ENCODE results near the gene DESI2. TPM values are rescaled to one million over a fixed set of nuclear protein-coding genes. Genes with fewer than 3 reads are reported as not detected.
A peak's percentile ranks its signal among the peaks of the same experiment; 100 is the strongest.

DESI2 gene
- total RNA-seq, 4 donors from 2014 or later: 16.7 to 109 (median 37.7) TPM

GRCh38 chr1:244653439-244654107 lies 647 bp downstream of the DESI2 start:
- Histone ChIP-seq H3K27ac (peak overlapping the region; percentile 96), H3K36me3 (no peaks in the 10 kb centered on the region), H3K9me3 (no peaks in the 10 kb centered on the region), H3K4me1 (peaks cover 0 to 3% of the 10 kb centered on the region in 2 donors), H3K27me3 (no peaks in the 10 kb centered on the region), H3K4me3 (peak overlapping the region; percentile 69 to 96)
- no peak for DNase-seq
- intact Hi-C loops (cut with DNase I; ENCODE audit: low total_unique reads): no loop called here
- TF ChIP-seq POLR2A (IDR thresholded peaks at IDR 0.05): no peak
- TF ChIP-seq, protein P1, sequence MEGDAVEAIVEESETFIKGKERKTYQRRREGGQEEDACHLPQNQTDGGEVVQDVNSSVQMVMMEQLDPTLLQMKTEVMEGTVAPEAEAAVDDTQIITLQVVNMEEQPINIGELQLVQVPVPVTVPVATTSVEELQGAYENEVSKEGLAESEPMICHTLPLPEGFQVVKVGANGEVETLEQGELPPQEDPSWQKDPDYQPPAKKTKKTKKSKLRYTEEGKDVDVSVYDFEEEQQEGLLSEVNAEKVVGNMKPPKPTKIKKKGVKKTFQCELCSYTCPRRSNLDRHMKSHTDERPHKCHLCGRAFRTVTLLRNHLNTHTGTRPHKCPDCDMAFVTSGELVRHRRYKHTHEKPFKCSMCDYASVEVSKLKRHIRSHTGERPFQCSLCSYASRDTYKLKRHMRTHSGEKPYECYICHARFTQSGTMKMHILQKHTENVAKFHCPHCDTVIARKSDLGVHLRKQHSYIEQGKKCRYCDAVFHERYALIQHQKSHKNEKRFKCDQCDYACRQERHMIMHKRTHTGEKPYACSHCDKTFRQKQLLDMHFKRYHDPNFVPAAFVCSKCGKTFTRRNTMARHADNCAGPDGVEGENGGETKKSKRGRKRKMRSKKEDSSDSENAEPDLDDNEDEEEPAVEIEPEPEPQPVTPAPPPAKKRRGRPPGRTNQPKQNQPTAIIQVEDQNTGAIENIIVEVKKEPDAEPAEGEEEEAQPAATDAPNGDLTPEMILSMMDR (IDR thresholded peaks at IDR 0.05): no peak

DNA sequence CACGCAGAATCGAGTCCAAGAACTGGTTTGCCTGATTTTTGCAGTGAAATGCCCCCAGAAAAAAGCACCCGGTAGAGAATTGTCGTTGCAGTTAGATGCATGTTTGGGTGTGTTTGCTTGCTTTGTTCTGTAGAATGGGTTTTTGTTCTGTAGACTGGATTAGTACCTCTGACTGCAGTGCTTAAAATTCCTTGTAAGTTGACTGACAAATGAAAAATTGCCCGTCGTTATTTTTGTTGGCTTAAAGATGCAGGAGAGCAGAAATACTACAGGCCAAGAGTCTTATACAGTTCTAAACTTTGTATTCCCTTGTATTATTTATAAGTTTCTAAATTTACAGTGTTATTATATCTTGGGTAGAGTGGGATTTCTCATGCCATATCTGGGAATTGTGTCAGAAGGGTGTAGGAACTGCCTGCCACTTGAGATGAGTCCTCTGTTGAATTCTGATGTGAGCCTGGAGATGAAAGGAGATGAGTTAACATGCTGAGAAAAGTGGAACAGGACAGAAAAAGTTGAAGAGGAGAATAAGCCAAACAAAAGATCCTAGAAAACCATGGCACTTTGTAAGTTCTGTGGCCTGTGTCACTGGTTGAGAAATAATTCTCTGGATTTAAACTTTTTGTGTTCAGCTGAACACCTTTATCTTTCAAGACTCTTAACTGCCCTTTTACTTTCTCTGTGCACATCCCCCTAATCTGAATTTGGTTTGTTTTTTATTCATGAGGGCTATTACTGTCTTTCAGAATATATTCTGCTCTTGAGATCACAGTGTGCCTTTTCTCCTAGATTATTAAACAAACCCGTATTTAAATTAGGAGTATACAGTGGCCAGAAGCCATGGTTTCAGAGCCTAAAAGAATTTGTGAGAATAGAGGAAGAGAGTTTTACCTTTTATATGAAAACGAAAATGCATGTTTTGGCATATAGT lies 1.4 kb downstream of the DESI2 start:
- Histone ChIP-seq H3K4me3 (peak overlapping the region; percentile 69 to 96), H3K27me3 (no peaks in the 10 kb centered on the region), H3K4me1 (peaks cover 0 to 6% of the 10 kb centered on the region in 2 donors), H3K9me3 (no peaks in the 10 kb centered on the region), H3K27ac (peak overlapping the region; percentile 96), H3K36me3 (no peaks in the 10 kb centered on the region)
- no peak for DNase-seq
- intact Hi-C loops (cut with DNase I; ENCODE audit: low total_unique reads): no loop called here
- TF ChIP-seq, protein P1 (IDR thresholded peaks at IDR 0.05): no peak
- no peak for TF ChIP-seq POLR2A (IDR thresholded peaks at IDR 0.05)

DNA sequence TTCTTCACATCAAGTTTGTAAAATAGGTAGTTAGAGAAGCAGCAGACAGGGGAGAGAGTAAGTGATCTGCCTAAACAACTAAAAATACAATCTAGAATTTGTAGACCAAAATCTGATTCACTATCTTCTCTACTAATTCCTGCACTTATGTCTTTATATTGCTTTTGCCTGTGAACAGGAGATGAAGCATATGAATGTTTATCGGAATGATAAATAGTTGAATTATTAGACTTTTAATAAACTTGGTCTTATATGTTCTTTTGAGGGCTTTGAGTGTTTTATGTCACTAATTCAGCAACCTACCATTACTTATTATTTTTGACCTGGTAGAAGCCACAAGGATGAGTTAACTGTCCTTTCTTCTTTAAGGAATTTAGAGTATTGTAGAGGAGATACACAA lies 2.3 kb downstream of the DESI2 start:
- peak overlapping the region in 1 of 2 donors; percentile 96 for H3K27ac ChIP-seq
- no peaks in the 10 kb centered on the region for H3K9me3 ChIP-seq
- TF ChIP-seq, protein P1 (IDR thresholded peaks at IDR 0.05): no peak
- TF ChIP-seq POLR2A (IDR thresholded peaks at IDR 0.05): no peak
- H3K4me1 ChIP-seq: peaks cover 0 to 6% of the 10 kb centered on the region in 2 donors
- H3K27me3 ChIP-seq: no peaks in the 10 kb centered on the region
- DNase-seq: no peak
- intact Hi-C loops (cut with DNase I; ENCODE audit: low total_unique reads): no loop called here
- no peaks in the 10 kb centered on the region for H3K36me3 ChIP-seq
- no peak overlapping the region for H3K4me3 ChIP-seq

DNA sequence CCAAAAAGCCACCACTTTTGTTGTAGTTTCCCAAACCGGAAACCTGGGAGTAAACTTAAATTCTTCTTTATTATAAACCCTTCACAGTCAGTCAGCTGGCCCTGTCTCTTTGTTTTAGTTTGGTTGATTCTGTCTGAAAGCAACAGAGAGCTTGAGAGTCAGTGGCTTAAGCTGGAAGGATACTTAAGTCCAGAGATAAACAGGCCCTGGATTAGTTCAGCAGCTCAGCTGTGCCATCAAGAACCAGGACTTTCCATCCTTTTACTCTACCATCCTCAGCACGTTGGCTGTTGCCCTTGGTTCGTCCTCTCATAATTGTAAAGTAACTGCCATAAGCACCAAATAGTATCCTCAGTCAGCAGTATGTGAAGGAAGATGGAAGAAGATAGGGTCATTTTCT lies 4.5 kb downstream of the DESI2 start:
- intact Hi-C loops (cut with DNase I; ENCODE audit: low total_unique reads): no loop called here
- H3K4me1 ChIP-seq: peaks cover 0 to 6% of the 10 kb centered on the region in 2 donors
- DNase-seq: no peak

More for the DNA sequence above, 4.5 kb downstream of the DESI2 start:
- H3K36me3 ChIP-seq: no peaks in the 10 kb centered on the region
- H3K27me3 ChIP-seq: no peaks in the 10 kb centered on the region
- no peak for TF ChIP-seq POLR2A (IDR thresholded peaks at IDR 0.05)
- TF ChIP-seq, protein P1 (IDR thresholded peaks at IDR 0.05): no peak
- no peak overlapping the region for H3K27ac ChIP-seq
- H3K4me3 ChIP-seq: no peak overlapping the region
- no peaks in the 10 kb centered on the region for H3K9me3 ChIP-seq
